GM19099 (cell line): ENCODE data around the gene PALD1.

Experiments
- POLR2A ChIP-seq: IDR thresholded peaks from 3 replicates; pipeline ENCODE4 v1.6.1; 2011; ENCODE audit warnings: low read depth; ENCODE audit not compliant: insufficient read length; ENCODE audit errors: extremely low read depth

PALD1 gene

GRCh38 chr10:70491614-70492013 is 13.0 kb downstream of the PALD1 start:
- TF ChIP-seq POLR2A = no peak

- TF ChIP-seq POLR2A = no peak
These were observed 14.5 kb downstream of the PALD1 start for GRCh38 chr10:70492786-70493659.

GRCh38 chr10:70493660-70494234 is 15.2 kb downstream of the PALD1 start:
- TF ChIP-seq POLR2A = no peak

- no peak for TF ChIP-seq POLR2A
These were observed 16.0 kb downstream of the PALD1 start for GRCh38 chr10:70494536-70494935.

GRCh38 chr10:70494966-70495365 is 16.4 kb downstream of the PALD1 start:
- TF ChIP-seq POLR2A = no peak

- TF ChIP-seq POLR2A = no peak
These were observed 17.2 kb downstream of the PALD1 start for GRCh38 chr10:70495691-70496261.

- TF ChIP-seq POLR2A = no peak
These were observed 18.0 kb downstream of the PALD1 start for GRCh38 chr10:70496341-70497119.

- TF ChIP-seq POLR2A = no peak
These were observed 18.6 kb downstream of the PALD1 start for GRCh38 chr10:70497120-70497545.

- TF ChIP-seq POLR2A = no peak
These were observed 20.6 kb downstream of the PALD1 start for GRCh38 chr10:70498970-70499835.

- no peak for TF ChIP-seq POLR2A
These were observed 21.2 kb downstream of the PALD1 start for GRCh38 chr10:70499836-70500167.

GRCh38 chr10:70500368-70500767 is 21.8 kb downstream of the PALD1 start:
- TF ChIP-seq POLR2A = no peak

- no peak for TF ChIP-seq POLR2A
These were observed 22.3 kb downstream of the PALD1 start for GRCh38 chr10:70500812-70501301.

GRCh38 chr10:70502406-70502805 is 23.8 kb downstream of the PALD1 start:
- TF ChIP-seq POLR2A = no peak

- no peak for TF ChIP-seq POLR2A
These were observed 25.2 kb downstream of the PALD1 start for GRCh38 chr10:70503776-70504175.
